GM12878 (cell line): ENCODE measurements around the gene ARAP1. TPM values are rescaled to one million over a fixed set of nuclear protein-coding genes. Genes with fewer than 3 reads are reported as not detected.

Source experiments
- ATAC-seq: fragments of 200-7000 bp; cut with Tn5 transposase; 3 replicates; pipeline ENCODE4 v1.9.1; 2020; ENCODE audit warnings: mild to moderate bottlenecking, moderate library complexity
- BruUV-seq: library from RNA; stranded (reverse); fragments of 400-500 nt; replicated peaks from 2 replicates; lab custom pipeline; 2021; lab: Mats Ljungman, UMichigan
- CTCF ChIA-PET: fragments of 300-600 bp; sonication (Branson Sonifier 250); formaldehyde crosslinking; extraction: SDS; loops from one replicate; lab custom pipeline; 2021; ENCODE audit warnings: inconsistent platforms; lab: Yijun Ruan, JAX
- POLR2A ChIA-PET: fragments of 350-600 bp; formaldehyde crosslinking; extraction: SDS; loops from one replicate; lab custom pipeline; 2021; ENCODE audit warnings: inconsistent platforms; lab: Charles Lee
- RAD21 ChIA-PET: fragments of 300-600 bp; sonication (Branson Sonifier 250); formaldehyde crosslinking; loops from one replicate; lab custom pipeline; 2023; ENCODE audit warnings: antibody characterized with exemption; ENCODE audit not compliant: unreplicated experiment; lab: Charles Lee
- SMC1A ChIA-PET: fragments of 300-600 bp; sonication (Branson Sonifier 250); formaldehyde crosslinking; loops from one replicate; lab custom pipeline; 2023; ENCODE audit not compliant: unreplicated experiment, uncharacterized antibody; lab: Charles Lee
- DNase-seq: peaks from one replicate; pipeline ENCODE4 v3.0.0-alpha.2; 2011; ENCODE audit warnings: low read depth, low spot score
- FAIRE-seq: peaks from 3 replicates; lab custom pipeline; 2011; peaks lifted over from hg19 to GRCh38; lab: Jason Lieb, UNC
- H2AFZ ChIP-seq: 2 replicates; pipeline ENCODE4 v1.6.0; 2011; ENCODE audit warnings: low read depth, low read length, control low read depth; ENCODE audit not compliant: control insufficient read depth
- H3K27ac ChIP-seq: 2 replicates; pipeline ENCODE4 v1.5.1; 2011; ENCODE audit warnings: control low read depth; ENCODE audit not compliant: control insufficient read depth, insufficient read depth
- H3K27me3 ChIP-seq, 2 experiments: replicated peaks in 1 of 2; 2 replicates each; pipeline versions ENCODE4 v1.6.0 to v1.6.1; 2011; ENCODE audit warnings: low read length in 1 of 2; ENCODE audit not compliant: control insufficient read depth in 2 of 2, insufficient read depth in 2 of 2
- H3K36me3 ChIP-seq, 2 experiments: 2 replicates each; pipeline ENCODE4 v1.5.1; 2011; ENCODE audit warnings: low read length in 1 of 2; ENCODE audit not compliant: control insufficient read depth in 2 of 2, insufficient read depth in 2 of 2
- H3K4me1 ChIP-seq: 2 replicates; pipeline ENCODE4 v1.6.1; 2011; ENCODE audit warnings: mild to moderate bottlenecking, low read length, moderate library complexity, mixed read lengths; ENCODE audit not compliant: control insufficient read depth, insufficient read depth
- H3K4me2 ChIP-seq: 2 replicates; pipeline ENCODE4 v1.6.0; 2011; ENCODE audit warnings: control low read depth; ENCODE audit not compliant: control insufficient read depth, insufficient read depth
- H3K4me3 ChIP-seq: fragments of 200-600 bp; sonication (generic); 2 replicates; pipeline ENCODE4 v1.5.1; 2016
- H3K79me2 ChIP-seq: 2 replicates; pipeline ENCODE4 v1.6.0; 2011; ENCODE audit warnings: low read length; ENCODE audit not compliant: control insufficient read depth, insufficient read depth
- H3K9ac ChIP-seq: 2 replicates; pipeline ENCODE4 v1.8.0; 2011; ENCODE audit warnings: low read length, control low read depth, mixed read lengths; ENCODE audit not compliant: control insufficient read depth, insufficient read depth
- H3K9me3 ChIP-seq: replicated peaks from 3 replicates; pipeline ENCODE4 v1.5.1; 2011; ENCODE audit warnings: mild to moderate bottlenecking, low read length; ENCODE audit not compliant: control insufficient read depth, insufficient read depth
- H4K20me1 ChIP-seq: 2 replicates; pipeline ENCODE4 v1.6.0; 2011; ENCODE audit not compliant: control insufficient read depth, insufficient read depth
- MTA2 ChIP-seq: fragments of 450-650 bp; IDR thresholded peaks from 2 replicates; pipeline ENCODE4 v1.6.1; 2016; ENCODE audit warnings: low read depth, mild to moderate bottlenecking, moderate library complexity
- NR2C2 ChIP-seq: IDR thresholded peaks from 2 replicates; pipeline ENCODE4 v1.6.1; 2011; ENCODE audit warnings: borderline replicate concordance, low read depth; ENCODE audit not compliant: control insufficient read depth, insufficient read length
- WGBS: methylation state at CpG from one replicate; pipeline ENCODE4 v1.1.6; 2016; ENCODE audit warnings: low lambda C conversion rate; ENCODE audit not compliant: insufficient replicate concordance, insufficient coverage; ENCODE audit errors: missing lambda C conversion rate; 5-methylcytosine and 5-hydroxymethylcytosine counted together
- in situ Hi-C: fragments of 300-500 bp; cut with MboI; formaldehyde crosslinking; loops from 9 replicates; pipeline ENCODE4 v1.14.3; 2018; ENCODE audit warnings: mixed read lengths
- intact Hi-C: fragments of 100-400 bp; cut with micrococcal nuclease; formaldehyde crosslinking; loops from one replicate; pipeline ENCODE4 v1.14.2; 2022; ENCODE audit not compliant: unreplicated experiment
- polyA plus RNA-seq, 11 experiments: library from polyadenylated mRNA; depleted of rRNA in 4 of 11; unstranded in 6 of 11; stranded (reverse) in 5 of 11; fragments of >200 nt; fragmentation: Nextera tagmentation in 4 of 11; fragmentation: Illumina TruSeq in 1 of 11; extraction: Ambion mirVana in 4 of 11; extraction: Trizol in 1 of 11; gene quantifications; 1 replicate in 1 of 11; 2 replicates in 10 of 11; pipeline versions ENCODE4 v1.2.1 to v1.2.3, GENCODE V29; 2011 to 2016; ENCODE audit warnings: inconsistent platforms in 2 of 11, missing spikeins in 2 of 11, low read depth in 1 of 11
- total RNA-seq, 4 experiments: library from RNA; depleted of rRNA in 3 of 4; stranded (reverse); fragments of >200 nt in 3 of 4; fragmentation: Illumina TruSeq in 1 of 4; extraction: Trizol in 1 of 4; gene quantifications; 2 replicates each; pipeline versions ENCODE4 v1.2.1 to v1.2.3, GENCODE V29; 2013 to 2021
- TF ChIP-seq, protein P1 (sequence below): IDR thresholded peaks from 2 replicates; pipeline ENCODE4 v1.6.1; 2012; ENCODE audit warnings: mild to moderate bottlenecking, low read depth, low read length

Gene ARAP1
- total and polyA plus RNA-seq, 10 of the 15 experiments (the other 5 are each of a cell fraction or from before 2014, with no cell fraction given) = 0.55 to 102 (median 51.0) TPM

DNA sequence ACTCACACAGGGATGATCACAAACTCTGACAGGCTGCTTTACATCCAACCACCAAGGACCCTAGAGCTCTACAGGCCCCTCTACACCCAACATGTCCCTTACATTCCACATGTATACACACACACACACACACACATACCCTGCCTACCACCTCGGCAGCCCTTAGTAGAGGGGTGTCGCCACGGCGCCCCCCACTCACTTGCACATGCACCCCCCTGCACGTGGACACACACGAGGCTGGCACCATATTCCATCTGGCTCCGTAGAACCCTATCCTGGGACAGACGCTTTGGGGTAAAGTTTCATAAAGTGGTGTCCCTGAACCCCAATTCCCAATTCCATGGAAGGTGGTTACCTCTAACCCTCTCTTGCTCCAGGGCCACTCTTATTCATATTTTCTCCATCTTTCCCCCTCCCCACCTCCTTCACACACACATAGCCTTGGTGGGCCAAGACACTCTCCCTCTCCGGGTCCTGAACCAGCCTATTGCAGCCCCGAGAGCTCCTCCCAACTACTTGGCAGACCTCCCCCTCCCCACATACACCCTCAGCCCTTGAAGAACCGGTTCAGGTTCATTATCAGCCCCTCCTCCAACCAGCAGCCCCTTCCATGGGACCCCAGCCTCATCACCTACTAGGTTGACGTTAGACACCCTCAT is 78.8 kb downstream of the ARAP1 start:
- SMC1A ChIA-PET = no interaction called here
- H4K20me1 ChIP-seq = peaks cover 1% of the 10 kb centered on the region; the same call in 1 of the 2 replicates
- H3K27ac ChIP-seq = no peak overlapping the region
- H3K4me1 ChIP-seq = peaks cover 19% of the 10 kb centered on the region
- no peak overlapping the region for H2AFZ ChIP-seq
- no peaks in the 10 kb centered on the region for H3K9me3 ChIP-seq
- intact Hi-C loops = no loop called here
- FAIRE-seq (no peak), DNase-seq (no peak), ATAC-seq (no peak)
- H3K4me2 ChIP-seq = no peak overlapping the region
- peaks cover 5 to 14% of the 10 kb centered on the region in 2 experiments for H3K27me3 ChIP-seq
- H3K36me3 ChIP-seq = no peaks in the 10 kb centered on the region
- RAD21 ChIA-PET = no interaction called here
- no peaks in the 10 kb centered on the region for H3K79me2 ChIP-seq
- no peak overlapping the region for H3K9ac ChIP-seq
- no TSS peak for BruUV-seq
- no peak overlapping the region for H3K4me3 ChIP-seq
- CTCF ChIA-PET = interaction anchor here (3.2 kb wide), 1 partner anchor 11 kb away, joined by 24 read pairs; no protein-coding TSS in a partner anchor
- POLR2A ChIA-PET = no interaction called here
- TF ChIP-seq NR2C2 (no peak), MTA2 (no peak)
- TF ChIP-seq, protein P1, sequence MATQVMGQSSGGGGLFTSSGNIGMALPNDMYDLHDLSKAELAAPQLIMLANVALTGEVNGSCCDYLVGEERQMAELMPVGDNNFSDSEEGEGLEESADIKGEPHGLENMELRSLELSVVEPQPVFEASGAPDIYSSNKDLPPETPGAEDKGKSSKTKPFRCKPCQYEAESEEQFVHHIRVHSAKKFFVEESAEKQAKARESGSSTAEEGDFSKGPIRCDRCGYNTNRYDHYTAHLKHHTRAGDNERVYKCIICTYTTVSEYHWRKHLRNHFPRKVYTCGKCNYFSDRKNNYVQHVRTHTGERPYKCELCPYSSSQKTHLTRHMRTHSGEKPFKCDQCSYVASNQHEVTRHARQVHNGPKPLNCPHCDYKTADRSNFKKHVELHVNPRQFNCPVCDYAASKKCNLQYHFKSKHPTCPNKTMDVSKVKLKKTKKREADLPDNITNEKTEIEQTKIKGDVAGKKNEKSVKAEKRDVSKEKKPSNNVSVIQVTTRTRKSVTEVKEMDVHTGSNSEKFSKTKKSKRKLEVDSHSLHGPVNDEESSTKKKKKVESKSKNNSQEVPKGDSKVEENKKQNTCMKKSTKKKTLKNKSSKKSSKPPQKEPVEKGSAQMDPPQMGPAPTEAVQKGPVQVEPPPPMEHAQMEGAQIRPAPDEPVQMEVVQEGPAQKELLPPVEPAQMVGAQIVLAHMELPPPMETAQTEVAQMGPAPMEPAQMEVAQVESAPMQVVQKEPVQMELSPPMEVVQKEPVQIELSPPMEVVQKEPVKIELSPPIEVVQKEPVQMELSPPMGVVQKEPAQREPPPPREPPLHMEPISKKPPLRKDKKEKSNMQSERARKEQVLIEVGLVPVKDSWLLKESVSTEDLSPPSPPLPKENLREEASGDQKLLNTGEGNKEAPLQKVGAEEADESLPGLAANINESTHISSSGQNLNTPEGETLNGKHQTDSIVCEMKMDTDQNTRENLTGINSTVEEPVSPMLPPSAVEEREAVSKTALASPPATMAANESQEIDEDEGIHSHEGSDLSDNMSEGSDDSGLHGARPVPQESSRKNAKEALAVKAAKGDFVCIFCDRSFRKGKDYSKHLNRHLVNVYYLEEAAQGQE = peak; percentile 58; the same call in 1 of the 2 replicates
- 13% methylated on average over 12 of the region's 12 CpGs for WGBS
- in situ Hi-C loops = no loop called here
